ENCODE measurements around the gene PSTPIP1.

Gene PSTPIP1

GRCh38 chr15:76991741-76992645 lies 2.9 kb upstream of the PSTPIP1 start:
- in situ Hi-C loops (cut with MboI; ENCODE audit: low pct_unique_long_range_greater_than_20kb, low sequenced_read_pairs, unreplicated experiment), result no loop called here
- TF ChIP-seq CTCF (IDR thresholded peaks at IDR 0.05; ENCODE audit: extremely low read depth, insufficient read depth, missing control alignments), result no peak

GRCh38 chr15:76993114-76993725 lies 1.7 kb upstream of the PSTPIP1 start:
- DNase-seq (ENCODE audit: low spot score), result no peak
- TF ChIP-seq CTCF (IDR thresholded peaks at IDR 0.05; ENCODE audit: extremely low read depth, insufficient read depth, missing control alignments), result no peak
- in situ Hi-C loops (cut with MboI; ENCODE audit: low pct_unique_long_range_greater_than_20kb, low sequenced_read_pairs, unreplicated experiment), result no loop called here

More at GRCh38 chr15:76991741-76992645, 2.9 kb upstream of the PSTPIP1 start:
- DNase-seq (ENCODE audit: low spot score), result no peak

GRCh38 chr15:76994001-76994400 lies 925 bp upstream of the PSTPIP1 start:
- DNase-seq (ENCODE audit: low spot score), result no peak
- in situ Hi-C loops (cut with MboI; ENCODE audit: low pct_unique_long_range_greater_than_20kb, low sequenced_read_pairs, unreplicated experiment), result no loop called here

GRCh38 chr15:76994496-76994895 lies 430 bp upstream of the PSTPIP1 start:
- DNase-seq (ENCODE audit: low spot score), result no peak
- in situ Hi-C loops (cut with MboI; ENCODE audit: low pct_unique_long_range_greater_than_20kb, low sequenced_read_pairs, unreplicated experiment), result no loop called here
- TF ChIP-seq CTCF (IDR thresholded peaks at IDR 0.05; ENCODE audit: extremely low read depth, insufficient read depth, missing control alignments), result no peak

More at GRCh38 chr15:76994001-76994400, 925 bp upstream of the PSTPIP1 start:
- no peak for TF ChIP-seq CTCF (IDR thresholded peaks at IDR 0.05; ENCODE audit: extremely low read depth, insufficient read depth, missing control alignments)

- DNase-seq (ENCODE audit: low spot score), result no peak
- TF ChIP-seq CTCF (IDR thresholded peaks at IDR 0.05; ENCODE audit: extremely low read depth, insufficient read depth, missing control alignments), result no peak
- in situ Hi-C loops (cut with MboI; ENCODE audit: low pct_unique_long_range_greater_than_20kb, low sequenced_read_pairs, unreplicated experiment), result no loop called here
Measured at GRCh38 chr15:76996076-76996525, 1.2 kb downstream of the PSTPIP1 start.

- in situ Hi-C loops (cut with MboI; ENCODE audit: low pct_unique_long_range_greater_than_20kb, low sequenced_read_pairs, unreplicated experiment), result no loop called here
- no peak for DNase-seq (ENCODE audit: low spot score)
- TF ChIP-seq CTCF (IDR thresholded peaks at IDR 0.05; ENCODE audit: extremely low read depth, insufficient read depth, missing control alignments), result no peak
Measured at GRCh38 chr15:76996526-76997401, 1.8 kb downstream of the PSTPIP1 start.
